ENCODE data around the gene LANCL3.

Gene LANCL3

DNA sequence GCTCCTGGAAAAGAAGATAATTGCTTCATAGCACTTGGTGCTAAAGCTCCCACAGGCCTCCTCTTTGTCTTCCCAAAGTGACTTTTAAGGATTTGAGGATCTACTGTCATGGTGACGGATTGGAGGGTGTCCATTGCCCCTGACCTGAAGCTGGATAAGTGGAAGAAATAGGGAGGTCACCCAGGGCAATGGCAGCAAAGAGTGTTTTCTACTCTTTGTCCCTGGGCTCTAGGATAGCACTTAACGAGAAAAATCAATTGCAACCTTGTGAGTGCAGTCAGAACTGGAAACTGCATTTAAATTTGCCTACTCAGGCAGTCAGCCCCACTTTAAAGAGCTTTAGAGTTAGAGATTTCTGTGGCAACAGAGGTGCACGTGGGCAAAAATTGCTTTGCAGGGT lies 70.4 kb downstream of the LANCL3 start:
- H3K4me1 ChIP-seq (ENCODE audit: control insufficient read depth, insufficient read depth, low read length): no peaks in the 10 kb centered on the region
- ChIA-PET CTCF (interaction anchor here (1.0 kb wide), 1 partner anchor 104 kb away, joined by 3 read pairs; no protein-coding TSS in a partner anchor), POLR2A (no interaction called here)
- H3K27ac ChIP-seq (ENCODE audit: extremely low read depth, low read depth, low read length): no peak overlapping the region
- no peaks in the 10 kb centered on the region for H3K36me3 ChIP-seq (ENCODE audit: control insufficient read depth in 2 of 2, insufficient read depth in 1 of 2, low read length in 2 of 2)
- TF ChIP-seq ZNF16 (tag by site-specific recombination; IDR thresholded peaks at IDR 0.05; ENCODE audit: low read depth): no peak
- no peak for TF ChIP-seq ZNF768 (tag by site-specific recombination; IDR thresholded peaks at IDR 0.05)
- no peak for TF ChIP-seq ZFP69B (tag by site-specific recombination; IDR thresholded peaks at IDR 0.05)
- TF ChIP-seq ZNF621 (tag by site-specific recombination; IDR thresholded peaks at IDR 0.05): no peak
- TF ChIP-seq ZNF48 (tag by site-specific recombination; IDR thresholded peaks at IDR 0.05): no peak
- TF ChIP-seq BCL11A (tag by site-specific recombination; IDR thresholded peaks at IDR 0.05; ENCODE audit: low read depth): no peak
- TF ChIP-seq ZNF10 (tag by site-specific recombination; IDR thresholded peaks at IDR 0.05): no peak
- no peak for TF ChIP-seq ZNF426 (tag by site-specific recombination; IDR thresholded peaks at IDR 0.05)
- TF ChIP-seq ZNF138 (tag by site-specific recombination; IDR thresholded peaks at IDR 0.05; ENCODE audit: borderline replicate concordance): no peak
- no peak for TF ChIP-seq ZNF248 (tag by site-specific recombination; IDR thresholded peaks at IDR 0.05)
- TF ChIP-seq, protein P1, sequence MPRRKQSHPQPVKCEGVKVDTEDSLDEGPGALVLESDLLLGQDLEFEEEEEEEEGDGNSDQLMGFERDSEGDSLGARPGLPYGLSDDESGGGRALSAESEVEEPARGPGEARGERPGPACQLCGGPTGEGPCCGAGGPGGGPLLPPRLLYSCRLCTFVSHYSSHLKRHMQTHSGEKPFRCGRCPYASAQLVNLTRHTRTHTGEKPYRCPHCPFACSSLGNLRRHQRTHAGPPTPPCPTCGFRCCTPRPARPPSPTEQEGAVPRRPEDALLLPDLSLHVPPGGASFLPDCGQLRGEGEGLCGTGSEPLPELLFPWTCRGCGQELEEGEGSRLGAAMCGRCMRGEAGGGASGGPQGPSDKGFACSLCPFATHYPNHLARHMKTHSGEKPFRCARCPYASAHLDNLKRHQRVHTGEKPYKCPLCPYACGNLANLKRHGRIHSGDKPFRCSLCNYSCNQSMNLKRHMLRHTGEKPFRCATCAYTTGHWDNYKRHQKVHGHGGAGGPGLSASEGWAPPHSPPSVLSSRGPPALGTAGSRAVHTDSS (tag by site-specific recombination; IDR thresholded peaks at IDR 0.05): no peak
- TF ChIP-seq EGR2 (tag by site-specific recombination; IDR thresholded peaks at IDR 0.05; ENCODE audit: low read depth): no peak
- no peak for TF ChIP-seq ZNF266 (tag by site-specific recombination; IDR thresholded peaks at IDR 0.05; ENCODE audit: low read depth)
- TF ChIP-seq ZNF624 (tag by site-specific recombination; IDR thresholded peaks at IDR 0.05): no peak
- TF ChIP-seq KLF8 (tag by site-specific recombination; IDR thresholded peaks at IDR 0.05): no peak
- TF ChIP-seq, protein P2, sequence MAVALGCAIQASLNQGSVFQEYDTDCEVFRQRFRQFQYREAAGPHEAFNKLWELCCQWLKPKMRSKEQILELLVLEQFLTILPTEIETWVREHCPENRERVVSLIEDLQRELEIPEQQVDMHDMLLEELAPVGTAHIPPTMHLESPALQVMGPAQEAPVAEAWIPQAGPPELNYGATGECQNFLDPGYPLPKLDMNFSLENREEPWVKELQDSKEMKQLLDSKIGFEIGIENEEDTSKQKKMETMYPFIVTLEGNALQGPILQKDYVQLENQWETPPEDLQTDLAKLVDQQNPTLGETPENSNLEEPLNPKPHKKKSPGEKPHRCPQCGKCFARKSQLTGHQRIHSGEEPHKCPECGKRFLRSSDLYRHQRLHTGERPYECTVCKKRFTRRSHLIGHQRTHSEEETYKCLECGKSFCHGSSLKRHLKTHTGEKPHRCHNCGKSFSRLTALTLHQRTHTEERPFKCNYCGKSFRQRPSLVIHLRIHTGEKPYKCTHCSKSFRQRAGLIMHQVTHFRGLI (tag by site-specific recombination; IDR thresholded peaks at IDR 0.05): no peak
- TF ChIP-seq ZNF837 (tag by site-specific recombination; IDR thresholded peaks at IDR 0.05): no peak
- TF ChIP-seq, protein P3, sequence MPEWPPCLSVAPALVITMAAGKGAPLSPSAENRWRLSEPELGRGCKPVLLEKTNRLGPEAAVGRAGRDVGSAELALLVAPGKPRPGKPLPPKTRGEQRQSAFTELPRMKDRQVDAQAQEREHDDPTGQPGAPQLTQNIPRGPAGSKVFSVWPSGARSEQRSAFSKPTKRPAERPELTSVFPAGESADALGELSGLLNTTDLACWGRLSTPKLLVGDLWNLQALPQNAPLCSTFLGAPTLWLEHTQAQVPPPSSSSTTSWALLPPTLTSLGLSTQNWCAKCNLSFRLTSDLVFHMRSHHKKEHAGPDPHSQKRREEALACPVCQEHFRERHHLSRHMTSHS (tag by site-specific recombination; IDR thresholded peaks at IDR 0.05): no peak
- TF ChIP-seq ZNF184 (tag by site-specific recombination; IDR thresholded peaks at IDR 0.05): no peak
- TF ChIP-seq, protein P4, sequence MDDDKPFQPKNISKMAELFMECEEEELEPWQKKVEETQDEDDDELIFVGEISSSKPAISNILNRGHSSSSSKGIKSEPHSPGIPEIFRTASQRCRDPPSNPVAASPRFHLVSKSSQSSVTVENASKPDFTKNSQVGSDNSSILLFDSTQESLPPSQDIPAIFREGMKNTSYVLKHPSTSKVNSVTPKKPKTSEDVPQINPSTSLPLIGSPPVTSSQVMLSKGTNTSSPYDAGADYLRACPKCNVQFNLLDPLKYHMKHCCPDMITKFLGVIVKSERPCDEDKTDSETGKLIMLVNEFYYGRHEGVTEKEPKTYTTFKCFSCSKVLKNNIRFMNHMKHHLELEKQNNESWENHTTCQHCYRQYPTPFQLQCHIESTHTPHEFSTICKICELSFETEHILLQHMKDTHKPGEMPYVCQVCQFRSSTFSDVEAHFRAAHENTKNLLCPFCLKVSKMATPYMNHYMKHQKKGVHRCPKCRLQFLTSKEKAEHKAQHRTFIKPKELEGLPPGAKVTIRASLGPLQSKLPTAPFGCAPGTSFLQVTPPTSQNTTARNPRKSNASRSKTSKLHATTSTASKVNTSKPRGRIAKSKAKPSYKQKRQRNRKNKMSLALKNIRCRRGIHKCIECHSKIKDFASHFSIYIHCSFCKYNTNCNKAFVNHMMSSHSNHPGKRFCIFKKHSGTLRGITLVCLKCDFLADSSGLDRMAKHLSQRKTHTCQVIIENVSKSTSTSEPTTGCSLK (tag by site-specific recombination; IDR thresholded peaks at IDR 0.05): no peak
- no peak overlapping the region for H3K4me3 ChIP-seq (ENCODE audit: low read depth, low read length)
- no peaks in the 10 kb centered on the region for H3K9me3 ChIP-seq (ENCODE audit: control insufficient read depth, insufficient read depth, low read depth, low read length)

All from HEK293 (cell line).